ENCODE data around the gene PPP1R7. TPM values are rescaled to one million over a fixed set of nuclear protein-coding genes. Genes with fewer than 3 reads are reported as not detected.

The PPP1R7 gene
- total and polyA plus RNA-seq, 2 donors from 2014 or later, result 64.6 to 94.9 TPM

- Histone ChIP-seq H3K9me3 (ENCODE audit: control insufficient read depth in 2 of 3, insufficient read depth in 1 of 3, low read length in 3 of 3) (peaks cover 0 to 12% (median 4%) of the 10 kb centered on the region in 3 donors), H3K9ac (ENCODE audit: low read length in 3 of 3) (no peak overlapping the region), H3K27ac (ENCODE audit: low read depth in 2 of 2, low read length in 2 of 2) (no peak overlapping the region), H3K27me3 (ENCODE audit: control insufficient read depth, insufficient read depth, low read length) (no peaks in the 10 kb centered on the region), H3K4me1 (ENCODE audit: control insufficient read depth in 2 of 3, insufficient read depth in 2 of 3, low read depth in 1 of 3, low read length in 3 of 3) (no peaks in the 10 kb centered on the region), H3K4me3 (ENCODE audit: low read length in 3 of 3) (no peak overlapping the region), H3K36me3 (ENCODE audit: control insufficient read depth in 2 of 3, insufficient read depth in 3 of 3, low read length in 3 of 3) (peaks cover 12 to 43% (median 19%) of the 10 kb centered on the region in 3 donors)
- DNase-seq, result no peak
- FAIRE-seq, result no peak
- no peak for TF ChIP-seq CTCF (IDR thresholded peaks at IDR 0.05; ENCODE audit: borderline replicate concordance, extremely low read depth, insufficient read depth)
- intact Hi-C loops (cut with DNase I), result no loop called here
Observed at GRCh38 chr2:241173557-241173956, 23.3 kb downstream of the PPP1R7 start.

- intact Hi-C loops (cut with DNase I), result no loop called here
- no peaks in the 10 kb centered on the region for H3K9me3 ChIP-seq (ENCODE audit: control insufficient read depth in 2 of 3, insufficient read depth in 1 of 3, low read length in 3 of 3)
- no peaks in the 10 kb centered on the region for H3K4me1 ChIP-seq (ENCODE audit: control insufficient read depth in 2 of 3, insufficient read depth in 2 of 3, low read depth in 1 of 3, low read length in 3 of 3)
- H3K27me3 ChIP-seq (ENCODE audit: control insufficient read depth, insufficient read depth, low read length), result no peaks in the 10 kb centered on the region
- H3K9ac ChIP-seq (ENCODE audit: low read length in 3 of 3), result no peak overlapping the region
- DNase-seq, result no peak
- H3K27ac ChIP-seq (ENCODE audit: low read depth in 2 of 2, low read length in 2 of 2), result no peak overlapping the region
- no peak for FAIRE-seq
- no peak overlapping the region for H3K4me3 ChIP-seq (ENCODE audit: low read length in 3 of 3)
- TF ChIP-seq CTCF (IDR thresholded peaks at IDR 0.05; ENCODE audit: borderline replicate concordance, extremely low read depth, insufficient read depth), result no peak
- peaks cover 3 to 25% (median 11%) of the 10 kb centered on the region in 3 donors for H3K36me3 ChIP-seq (ENCODE audit: control insufficient read depth in 2 of 3, insufficient read depth in 3 of 3, low read length in 3 of 3)
Observed at GRCh38 chr2:241177526-241178334, 27.5 kb downstream of the PPP1R7 start.

- no peak overlapping the region for H3K9ac ChIP-seq (ENCODE audit: low read length in 3 of 3)
- no peak for TF ChIP-seq CTCF (IDR thresholded peaks at IDR 0.05; ENCODE audit: borderline replicate concordance, extremely low read depth, insufficient read depth)
- FAIRE-seq (no peak), DNase-seq (no peak)
- H3K4me1 ChIP-seq (ENCODE audit: control insufficient read depth in 2 of 3, insufficient read depth in 2 of 3, low read depth in 1 of 3, low read length in 3 of 3), result no peaks in the 10 kb centered on the region
- no peaks in the 10 kb centered on the region for H3K9me3 ChIP-seq (ENCODE audit: control insufficient read depth in 2 of 3, insufficient read depth in 1 of 3, low read length in 3 of 3)
- intact Hi-C loops (cut with DNase I), result no loop called here
- H3K36me3 ChIP-seq (ENCODE audit: control insufficient read depth in 2 of 3, insufficient read depth in 3 of 3, low read length in 3 of 3), result peaks cover 3 to 28% (median 12%) of the 10 kb centered on the region in 3 donors
- H3K4me3 ChIP-seq (ENCODE audit: low read length in 3 of 3), result no peak overlapping the region
- no peak overlapping the region for H3K27ac ChIP-seq (ENCODE audit: low read depth in 2 of 2, low read length in 2 of 2)
- no peaks in the 10 kb centered on the region for H3K27me3 ChIP-seq (ENCODE audit: control insufficient read depth, insufficient read depth, low read length)
Observed at GRCh38 chr2:241178961-241179360, 28.7 kb downstream of the PPP1R7 start.

All from kidney (tissue), 14 donors.